Panc1 (cell line): ENCODE results near the gene SLC46A2. TPM values are rescaled to one million over a fixed set of nuclear protein-coding genes. Genes with fewer than 3 reads are reported as not detected.

ENCODE experiments used
- ATAC-seq: fragments of 200-7000 bp; cut with Tn5 transposase; 2 replicates; pipeline ENCODE4 v1.9.1; 2020; ENCODE audit warnings: mild to moderate bottlenecking, moderate library complexity
- BruUV-seq: library from RNA; stranded (reverse); fragments of 400-500 nt; replicated peaks from 2 replicates; lab custom pipeline; 2021; lab: Mats Ljungman, UMichigan
- CTCF ChIA-PET: fragments of 300-600 bp; sonication (Branson Sonifier 250); formaldehyde crosslinking; loops from one replicate; lab custom pipeline; 2022; ENCODE audit warnings: antibody characterized with exemption; lab: Charles Lee
- POLR2A ChIA-PET: fragments of 300-600 bp; sonication (Branson Sonifier 250); formaldehyde crosslinking; loops from one replicate; lab custom pipeline; 2022; ENCODE audit warnings: antibody characterized with exemption; lab: Charles Lee
- DNase-seq: peaks from one replicate; pipeline ENCODE4 v3.0.0-alpha.2; 2010; ENCODE audit warnings: low read depth, low spot score
- H3K27ac ChIP-seq: 2 replicates; pipeline ENCODE4 v1.5.1; 2011; ENCODE audit warnings: mild to moderate bottlenecking, low read length, inconsistent platforms
- H3K27me3 ChIP-seq: fragments of 200-500 bp; sonication (Bioruptor generic); 2 replicates; pipeline ENCODE4 v1.6.0; 2014; ENCODE audit warnings: low read length, inconsistent platforms; ENCODE audit not compliant: control insufficient read depth, insufficient read depth
- H3K36me3 ChIP-seq: fragments of 200-500 bp; sonication (Bioruptor generic); 2 replicates; pipeline ENCODE4 v1.5.1; 2014; ENCODE audit warnings: inconsistent platforms, mild to moderate bottlenecking, low read length, moderate library complexity; ENCODE audit not compliant: control insufficient read depth, insufficient read depth
- H3K4me1 ChIP-seq: 2 replicates; pipeline ENCODE4 v1.5.1; 2011; ENCODE audit warnings: inconsistent platforms, mild to moderate bottlenecking, low read length, moderate library complexity; ENCODE audit not compliant: control insufficient read depth, insufficient read depth
- H3K4me3 ChIP-seq, 2 experiments: 2 replicates each; pipeline ENCODE4 v1.5.1; 2011 to 2012; ENCODE audit warnings: low read depth in 2 of 2, low read length in 2 of 2, mild to moderate bottlenecking in 2 of 2, inconsistent platforms in 1 of 2, moderate library complexity in 1 of 2
- H3K9me3 ChIP-seq: fragments of 200-500 bp; sonication (Bioruptor generic); 2 replicates; pipeline ENCODE4 v1.5.1; 2014; ENCODE audit warnings: low read depth, mild to moderate bottlenecking, inconsistent platforms, low read length, moderate library complexity; ENCODE audit not compliant: control insufficient read depth, insufficient read depth
- POLR2AphosphoS5 ChIP-seq: IDR thresholded peaks from 2 replicates; pipeline ENCODE4 v1.6.1; 2012; ENCODE audit warnings: mild to moderate bottlenecking, low read depth, low read length, moderate library complexity
- SIN3A ChIP-seq: IDR thresholded peaks from 2 replicates; pipeline ENCODE4 v1.6.1; 2012; ENCODE audit warnings: low read depth, mild to moderate bottlenecking, low read length, moderate library complexity, borderline replicate concordance; ENCODE audit not compliant: insufficient read depth
- TCF7L2 ChIP-seq: IDR thresholded peaks from 2 replicates; pipeline ENCODE4 v1.6.1; 2011; ENCODE audit warnings: mild to moderate bottlenecking, low read depth, low read length, inconsistent platforms
- in situ Hi-C: cut with HindIII; loops from 2 replicates; pipeline ENCODE4 v1.10.0; 2016; ENCODE audit warnings: low sequenced_read_pairs, low pct_unique_long_range_greater_than_20kb
- intact Hi-C: fragments of 100-400 bp; cut with micrococcal nuclease; formaldehyde crosslinking; loops from one replicate; pipeline ENCODE4 v1.10.0; 2022; ENCODE audit not compliant: unreplicated experiment
- total RNA-seq: library from RNA; stranded (reverse); gene quantifications from one replicate; pipeline ENCODE4 v1.2.1, GENCODE V29; 2021; ENCODE audit not compliant: unreplicated experiment
- TF ChIP-seq, protein P1 (sequence below): fragments of 450-650 bp; IDR thresholded peaks from 2 replicates; pipeline ENCODE4 v1.5.1; 2017; ENCODE audit warnings: mild to moderate bottlenecking
- TF ChIP-seq, protein P2 (sequence below), 2 experiments: IDR thresholded peaks; 2 replicates each; pipeline ENCODE4 v1.6.1; 2011 to 2012; ENCODE audit warnings: low read depth in 2 of 2, control low read depth in 1 of 2, low read length in 1 of 2, mild to moderate bottlenecking in 1 of 2, moderate library complexity in 1 of 2; ENCODE audit not compliant: insufficient read depth in 1 of 2

Gene SLC46A2
- total RNA-seq, 1 experiment from 2014 or later, result not detected

DNA sequence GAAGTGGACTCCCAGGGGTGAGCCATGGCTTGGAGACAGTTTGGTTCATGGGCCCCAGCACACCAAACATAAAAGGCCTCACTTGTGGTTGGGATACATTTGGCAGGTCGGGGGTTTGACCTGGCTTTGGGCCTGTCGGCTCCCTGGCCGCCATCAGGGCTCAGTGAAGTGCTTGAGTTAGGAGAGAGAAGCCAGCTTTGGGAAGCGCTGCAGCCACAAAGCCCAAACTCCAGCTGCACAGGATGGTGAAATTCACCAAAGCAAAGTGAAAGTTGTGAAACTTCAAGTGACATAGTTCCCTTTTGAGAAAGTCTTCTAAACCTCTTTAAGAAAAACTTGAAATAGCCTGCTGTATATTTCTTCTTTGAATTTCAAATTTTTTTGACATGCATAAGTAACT, 27.5 kb downstream of the SLC46A2 start:
- no peaks in the 10 kb centered on the region for H3K27me3 ChIP-seq
- TF ChIP-seq, protein P1, sequence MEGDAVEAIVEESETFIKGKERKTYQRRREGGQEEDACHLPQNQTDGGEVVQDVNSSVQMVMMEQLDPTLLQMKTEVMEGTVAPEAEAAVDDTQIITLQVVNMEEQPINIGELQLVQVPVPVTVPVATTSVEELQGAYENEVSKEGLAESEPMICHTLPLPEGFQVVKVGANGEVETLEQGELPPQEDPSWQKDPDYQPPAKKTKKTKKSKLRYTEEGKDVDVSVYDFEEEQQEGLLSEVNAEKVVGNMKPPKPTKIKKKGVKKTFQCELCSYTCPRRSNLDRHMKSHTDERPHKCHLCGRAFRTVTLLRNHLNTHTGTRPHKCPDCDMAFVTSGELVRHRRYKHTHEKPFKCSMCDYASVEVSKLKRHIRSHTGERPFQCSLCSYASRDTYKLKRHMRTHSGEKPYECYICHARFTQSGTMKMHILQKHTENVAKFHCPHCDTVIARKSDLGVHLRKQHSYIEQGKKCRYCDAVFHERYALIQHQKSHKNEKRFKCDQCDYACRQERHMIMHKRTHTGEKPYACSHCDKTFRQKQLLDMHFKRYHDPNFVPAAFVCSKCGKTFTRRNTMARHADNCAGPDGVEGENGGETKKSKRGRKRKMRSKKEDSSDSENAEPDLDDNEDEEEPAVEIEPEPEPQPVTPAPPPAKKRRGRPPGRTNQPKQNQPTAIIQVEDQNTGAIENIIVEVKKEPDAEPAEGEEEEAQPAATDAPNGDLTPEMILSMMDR, result no peak
- TF ChIP-seq SIN3A, result no peak
- TF ChIP-seq POLR2AphosphoS5, result no peak
- no peak for TF ChIP-seq TCF7L2
- TF ChIP-seq, protein P2, sequence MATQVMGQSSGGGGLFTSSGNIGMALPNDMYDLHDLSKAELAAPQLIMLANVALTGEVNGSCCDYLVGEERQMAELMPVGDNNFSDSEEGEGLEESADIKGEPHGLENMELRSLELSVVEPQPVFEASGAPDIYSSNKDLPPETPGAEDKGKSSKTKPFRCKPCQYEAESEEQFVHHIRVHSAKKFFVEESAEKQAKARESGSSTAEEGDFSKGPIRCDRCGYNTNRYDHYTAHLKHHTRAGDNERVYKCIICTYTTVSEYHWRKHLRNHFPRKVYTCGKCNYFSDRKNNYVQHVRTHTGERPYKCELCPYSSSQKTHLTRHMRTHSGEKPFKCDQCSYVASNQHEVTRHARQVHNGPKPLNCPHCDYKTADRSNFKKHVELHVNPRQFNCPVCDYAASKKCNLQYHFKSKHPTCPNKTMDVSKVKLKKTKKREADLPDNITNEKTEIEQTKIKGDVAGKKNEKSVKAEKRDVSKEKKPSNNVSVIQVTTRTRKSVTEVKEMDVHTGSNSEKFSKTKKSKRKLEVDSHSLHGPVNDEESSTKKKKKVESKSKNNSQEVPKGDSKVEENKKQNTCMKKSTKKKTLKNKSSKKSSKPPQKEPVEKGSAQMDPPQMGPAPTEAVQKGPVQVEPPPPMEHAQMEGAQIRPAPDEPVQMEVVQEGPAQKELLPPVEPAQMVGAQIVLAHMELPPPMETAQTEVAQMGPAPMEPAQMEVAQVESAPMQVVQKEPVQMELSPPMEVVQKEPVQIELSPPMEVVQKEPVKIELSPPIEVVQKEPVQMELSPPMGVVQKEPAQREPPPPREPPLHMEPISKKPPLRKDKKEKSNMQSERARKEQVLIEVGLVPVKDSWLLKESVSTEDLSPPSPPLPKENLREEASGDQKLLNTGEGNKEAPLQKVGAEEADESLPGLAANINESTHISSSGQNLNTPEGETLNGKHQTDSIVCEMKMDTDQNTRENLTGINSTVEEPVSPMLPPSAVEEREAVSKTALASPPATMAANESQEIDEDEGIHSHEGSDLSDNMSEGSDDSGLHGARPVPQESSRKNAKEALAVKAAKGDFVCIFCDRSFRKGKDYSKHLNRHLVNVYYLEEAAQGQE (IDR thresholded peaks at IDR 0.05; ENCODE audit: insufficient read depth in 1 of 2, low read depth in 2 of 2, low read length in 1 of 2), result no peak
- ChIA-PET CTCF (no interaction called here), POLR2A (no interaction called here)
- BruUV-seq, result no TSS peak
- ATAC-seq (no peak), DNase-seq (no peak)
- H3K9me3 ChIP-seq, result no peaks in the 10 kb centered on the region
- in situ Hi-C loops (no loop called here), intact Hi-C loops (no loop called here)
- H3K4me3 ChIP-seq, result no peak overlapping the region
- no peaks in the 10 kb centered on the region for H3K4me1 ChIP-seq
- no peak overlapping the region for H3K27ac ChIP-seq
- no peaks in the 10 kb centered on the region for H3K36me3 ChIP-seq

DNA sequence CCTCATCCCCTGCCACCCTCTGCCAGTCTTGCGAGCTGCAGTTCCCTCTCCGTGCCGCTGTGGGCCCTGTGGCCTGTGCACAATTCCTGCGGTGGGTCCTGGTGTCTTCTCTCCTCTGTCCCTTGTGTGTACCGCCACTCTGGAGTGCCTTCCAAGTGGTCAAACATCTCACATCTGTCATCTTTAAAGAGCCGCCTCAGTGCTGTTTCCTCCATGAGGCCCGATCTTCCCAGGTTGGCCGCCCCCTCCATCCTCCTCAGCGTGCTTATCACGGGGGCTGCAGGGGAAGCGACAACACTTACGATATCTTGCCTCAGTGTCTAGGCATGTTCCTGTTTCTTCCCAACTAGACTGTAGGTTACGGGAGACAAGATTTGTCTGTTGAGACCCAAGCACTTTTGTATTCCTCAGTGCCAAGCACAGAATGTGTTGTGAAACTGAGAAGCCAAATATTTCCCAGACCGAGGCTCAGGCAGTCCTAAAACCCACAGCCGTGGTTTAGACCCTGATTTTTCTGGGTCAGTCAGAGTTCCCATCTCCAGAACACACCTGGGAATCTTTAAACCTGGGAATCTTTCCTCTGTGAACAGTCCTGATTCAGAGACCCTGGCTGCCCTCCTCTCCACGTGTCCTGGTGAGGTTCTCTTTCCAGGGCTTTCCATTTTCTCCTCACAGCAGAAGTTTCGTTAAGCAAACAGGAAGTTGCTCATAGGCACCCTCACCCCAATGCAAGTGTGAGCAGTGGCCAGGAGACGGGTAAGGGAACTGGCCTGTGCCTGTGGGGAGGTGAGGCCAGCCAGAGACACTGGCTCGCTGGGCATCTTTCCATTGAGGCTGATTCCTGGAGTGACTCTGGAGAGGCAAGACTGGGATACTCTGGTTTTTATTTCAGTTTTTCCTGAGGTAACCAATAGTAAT, 28.8 kb downstream of the SLC46A2 start:
- ChIA-PET POLR2A (interaction anchor here (0.6 kb wide), 1 partner anchor 392 kb away, joined by 8 read pairs; no protein-coding TSS in a partner anchor), CTCF (no interaction called here)
- Histone ChIP-seq H3K27me3 (no peaks in the 10 kb centered on the region), H3K4me3 (no peak overlapping the region), H3K36me3 (no peaks in the 10 kb centered on the region), H3K9me3 (no peaks in the 10 kb centered on the region), H3K4me1 (no peaks in the 10 kb centered on the region), H3K27ac (no peak overlapping the region)
- intact Hi-C loops (no loop called here), in situ Hi-C loops (no loop called here)
- DNase-seq (no peak), ATAC-seq (no peak)
- TF ChIP-seq POLR2AphosphoS5 (no peak), TCF7L2 (no peak), SIN3A (no peak)
- TF ChIP-seq, protein P2 (IDR thresholded peaks at IDR 0.05; ENCODE audit: insufficient read depth in 1 of 2, low read depth in 2 of 2, low read length in 1 of 2), result no peak
- TF ChIP-seq, protein P1, result no peak
- no TSS peak for BruUV-seq
